ENCODE measurements around the gene SMG6. TPM values are rescaled to one million over a fixed set of nuclear protein-coding genes. Genes with fewer than 3 reads are reported as not detected.

SMG6 gene
- total and polyA plus RNA-seq, 2 of the 13 experiments (the other 11 are each of a cell fraction or from before 2014, with no cell fraction given), result 4.6 to 14.6 TPM

GRCh38 chr17:2235792-2236366, 67.7 kb downstream of the SMG6 start:
- no peaks in the 10 kb centered on the region; a peak in 1 of 5 replicates for H3K27me3 ChIP-seq (ENCODE audit: control insufficient read depth in 1 of 2, insufficient read depth in 2 of 2, low read length in 2 of 2)
- DNase-seq (ENCODE audit: low spot score) (no peak), FAIRE-seq (no peak), ATAC-seq (no peak)
- peaks cover 21 to 65% of the 10 kb centered on the region in 2 experiments for H3K36me3 ChIP-seq (replicated peaks in 1 of 2; ENCODE audit: control insufficient read depth in 1 of 2, insufficient read depth in 2 of 2, low read length in 2 of 2)
- H3K4me1 ChIP-seq (ENCODE audit: insufficient read depth, low read length), result no peaks in the 10 kb centered on the region
- no peak overlapping the region for H3K27ac ChIP-seq (ENCODE audit: extremely low read length, insufficient read depth, low read length)
- no peak overlapping the region for H3K4me3 ChIP-seq (replicated peaks in 1 of 3; ENCODE audit: insufficient read depth in 1 of 3, low read depth in 2 of 3, low read length in 3 of 3)
- no peaks in the 10 kb centered on the region for H3K9me3 ChIP-seq (ENCODE audit: low read length)
- no peak overlapping the region for H3K9ac ChIP-seq (ENCODE audit: insufficient read depth, low read depth, low read length)
- TF ChIP-seq NFIB (CRISPR knock-in tag; IDR thresholded peaks at IDR 0.05; ENCODE audit: borderline replicate concordance) (no peak), ZNF816 (CRISPR knock-in tag; IDR thresholded peaks at IDR 0.05; ENCODE audit: borderline replicate concordance) (no peak), POLR2AphosphoS2 (IDR thresholded peaks at IDR 0.05; ENCODE audit: low read depth, low read length) (no peak), KMT2B (CRISPR knock-in tag; IDR thresholded peaks at IDR 0.05) (no peak), FOXP4 (CRISPR knock-in tag; IDR thresholded peaks at IDR 0.05) (no peak), JUNB (CRISPR knock-in tag; IDR thresholded peaks at IDR 0.05; ENCODE audit: borderline replicate concordance) (no peak)
- no peaks in the 10 kb centered on the region for H4K20me1 ChIP-seq (ENCODE audit: insufficient read depth, low read length)
- intact Hi-C loops (cut with micrococcal nuclease; ENCODE audit: unreplicated experiment), result no loop called here
- in situ Hi-C loops (cut with HindIII; ENCODE audit: extremely low pct_ligation_motif_present, low pct_unique_long_range_greater_than_20kb), result loop anchor here (25.0 kb wide), 1 partner anchor 324 kb away; no protein-coding TSS in a partner anchor
- H3K4me2 ChIP-seq (ENCODE audit: low read depth, low read length), result no peak overlapping the region
- no TSS peak for BruUV-seq (replicated peaks)
- ChIA-PET POLR2A (no interaction called here), CTCF (ENCODE audit: low intra/inter-chr PET ratio, low total read pairs) (no interaction called here)
- no peaks in the 10 kb centered on the region for H3K79me2 ChIP-seq (ENCODE audit: insufficient read depth, low read length)
- H2AFZ ChIP-seq (ENCODE audit: low read length), result no peak overlapping the region
- over 99% methylated on average over 6 of the region's 6 CpGs for WGBS (ENCODE audit: low lambda C conversion rate)

- Histone ChIP-seq H3K36me3 (replicated peaks in 1 of 2; ENCODE audit: control insufficient read depth in 1 of 2, insufficient read depth in 2 of 2, low read length in 2 of 2) (peaks cover 17 to 59% of the 10 kb centered on the region in 2 experiments), H3K4me2 (ENCODE audit: low read depth, low read length) (no peak overlapping the region), H3K9ac (ENCODE audit: insufficient read depth, low read depth, low read length) (no peak overlapping the region), H4K20me1 (ENCODE audit: insufficient read depth, low read length) (no peaks in the 10 kb centered on the region), H3K79me2 (ENCODE audit: insufficient read depth, low read length) (no peaks in the 10 kb centered on the region), H3K27me3 (ENCODE audit: control insufficient read depth in 1 of 2, insufficient read depth in 2 of 2, low read length in 2 of 2) (no peaks in the 10 kb centered on the region; a peak in 1 of 5 replicates), H3K9me3 (ENCODE audit: low read length) (no peaks in the 10 kb centered on the region), H3K27ac (ENCODE audit: extremely low read length, insufficient read depth, low read length) (no peak overlapping the region), H2AFZ (ENCODE audit: low read length) (no peak overlapping the region), H3K4me1 (ENCODE audit: insufficient read depth, low read length) (no peaks in the 10 kb centered on the region), H3K4me3 (replicated peaks in 1 of 3; ENCODE audit: insufficient read depth in 1 of 3, low read depth in 2 of 3, low read length in 3 of 3) (no peak overlapping the region)
- intact Hi-C loops (cut with micrococcal nuclease; ENCODE audit: unreplicated experiment), result no loop called here
- WGBS (ENCODE audit: low lambda C conversion rate), result 80% methylated on average over 4 of the region's 4 CpGs
- FAIRE-seq (no peak), ATAC-seq (no peak), DNase-seq (ENCODE audit: low spot score) (no peak)
- BruUV-seq (replicated peaks), result no TSS peak
- POLR2A ChIA-PET, result no interaction called here
- CTCF ChIA-PET (ENCODE audit: low intra/inter-chr PET ratio, low total read pairs), result no interaction called here
- in situ Hi-C loops (cut with HindIII; ENCODE audit: extremely low pct_ligation_motif_present, low pct_unique_long_range_greater_than_20kb), result loop anchor here (25.0 kb wide), 1 partner anchor 323 kb away; no protein-coding TSS in a partner anchor
- TF ChIP-seq RFXANK (CRISPR knock-in tag; IDR thresholded peaks at IDR 0.05) (no peak), MZF1 (CRISPR knock-in tag; IDR thresholded peaks at IDR 0.05; ENCODE audit: borderline replicate concordance) (no peak), MTA3 (CRISPR knock-in tag; IDR thresholded peaks at IDR 0.05) (no peak), JUND (CRISPR knock-in tag; IDR thresholded peaks at IDR 0.05) (no peak), POLR2AphosphoS5 (IDR thresholded peaks at IDR 0.05; ENCODE audit: low read depth, low read length) (no peak), ZNF296 (CRISPR knock-in tag; conservative IDR thresholded peaks at IDR 0.05) (no peak), TEF (CRISPR knock-in tag; IDR thresholded peaks at IDR 0.05) (no peak)
- TF ChIP-seq, protein P1, sequence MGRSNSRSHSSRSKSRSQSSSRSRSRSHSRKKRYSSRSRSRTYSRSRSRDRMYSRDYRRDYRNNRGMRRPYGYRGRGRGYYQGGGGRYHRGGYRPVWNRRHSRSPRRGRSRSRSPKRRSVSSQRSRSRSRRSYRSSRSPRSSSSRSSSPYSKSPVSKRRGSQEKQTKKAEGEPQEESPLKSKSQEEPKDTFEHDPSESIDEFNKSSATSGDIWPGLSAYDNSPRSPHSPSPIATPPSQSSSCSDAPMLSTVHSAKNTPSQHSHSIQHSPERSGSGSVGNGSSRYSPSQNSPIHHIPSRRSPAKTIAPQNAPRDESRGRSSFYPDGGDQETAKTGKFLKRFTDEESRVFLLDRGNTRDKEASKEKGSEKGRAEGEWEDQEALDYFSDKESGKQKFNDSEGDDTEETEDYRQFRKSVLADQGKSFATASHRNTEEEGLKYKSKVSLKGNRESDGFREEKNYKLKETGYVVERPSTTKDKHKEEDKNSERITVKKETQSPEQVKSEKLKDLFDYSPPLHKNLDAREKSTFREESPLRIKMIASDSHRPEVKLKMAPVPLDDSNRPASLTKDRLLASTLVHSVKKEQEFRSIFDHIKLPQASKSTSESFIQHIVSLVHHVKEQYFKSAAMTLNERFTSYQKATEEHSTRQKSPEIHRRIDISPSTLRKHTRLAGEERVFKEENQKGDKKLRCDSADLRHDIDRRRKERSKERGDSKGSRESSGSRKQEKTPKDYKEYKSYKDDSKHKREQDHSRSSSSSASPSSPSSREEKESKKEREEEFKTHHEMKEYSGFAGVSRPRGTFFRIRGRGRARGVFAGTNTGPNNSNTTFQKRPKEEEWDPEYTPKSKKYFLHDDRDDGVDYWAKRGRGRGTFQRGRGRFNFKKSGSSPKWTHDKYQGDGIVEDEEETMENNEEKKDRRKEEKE (IDR thresholded peaks at IDR 0.05), result no peak
Measured at GRCh38 chr17:2235265-2235664, 68.3 kb downstream of the SMG6 start.

Measured in HepG2 (cell line).